Cardiac muscle cell (in vitro differentiated cells and primary cell): ENCODE measurements around the gene CCR1. TPM values are rescaled to one million over a fixed set of nuclear protein-coding genes. Genes with fewer than 3 reads are reported as not detected.
A peak's percentile ranks its signal among the peaks of the same experiment; 100 is the strongest.

ENCODE experiments used
- DNase-seq, 2 donors: peaks; one replicate each; pipeline versions ENCODE4 v3.0.0 to v3.0.0-alpha.2; 2010 to 2017; ENCODE audit warnings: low read depth in 1 of 2, low spot score in 1 of 2
- H3K27ac ChIP-seq: fragments of 200-600 bp; sonication (generic); 2 replicates; pipeline ENCODE4 v1.5.1; 2016
- H3K27me3 ChIP-seq: fragments of 200-600 bp; sonication (generic); 2 replicates; pipeline ENCODE4 v1.6.0; 2016; ENCODE audit warnings: control low read depth
- H3K36me3 ChIP-seq: fragments of 200-600 bp; sonication (generic); 2 replicates; pipeline ENCODE4 v1.5.1; 2016; ENCODE audit warnings: control low read depth
- H3K4me1 ChIP-seq: fragments of 200-600 bp; sonication (generic); 2 replicates; pipeline ENCODE4 v1.8.1; 2017; ENCODE audit warnings: low read depth, mild to moderate bottlenecking, mixed run types
- H3K4me3 ChIP-seq: fragments of 200-600 bp; sonication (generic); 2 replicates; pipeline ENCODE4 v1.5.1; 2016; ENCODE audit warnings: mild to moderate bottlenecking
- H3K9me3 ChIP-seq: fragments of 200-600 bp; sonication (generic); 2 replicates; pipeline ENCODE4 v1.5.1; 2017; ENCODE audit warnings: low read depth, mild to moderate bottlenecking, control low read depth
- CTCF ChIP-seq: IDR thresholded peaks from 2 replicates; pipeline ENCODE4 v1.5.1; 2012; ENCODE audit warnings: low read depth, mild to moderate bottlenecking, low read length
- polyA plus RNA-seq: library from polyadenylated mRNA; unstranded; fragments of >200 nt; fragmentation: Nextera tagmentation; extraction: Ambion mirVana; gene quantifications from 2 replicates; pipeline ENCODE4 v1.2.1, GENCODE V29; 2016
- total RNA-seq: library from RNA; depleted of rRNA; stranded (reverse); fragments of >200 nt; gene quantifications from 2 replicates; pipeline ENCODE4 v1.2.3, GENCODE V29; 2016

Gene CCR1
- total and polyA plus RNA-seq, 2 experiments from 2014 or later, result not detected

GRCh38 chr3:46221391-46221790, 13.3 kb upstream of the CCR1 start:
- Histone ChIP-seq H3K27ac (no peak overlapping the region), H3K4me1 (no peaks in the 10 kb centered on the region), H3K36me3 (no peaks in the 10 kb centered on the region), H3K27me3 (no peaks in the 10 kb centered on the region), H3K9me3 (no peaks in the 10 kb centered on the region), H3K4me3 (no peak overlapping the region)
- TF ChIP-seq CTCF, result no peak
- no peak for DNase-seq

GRCh38 chr3:46218196-46218709, 10.1 kb upstream of the CCR1 start:
- H3K27me3 ChIP-seq, result no peaks in the 10 kb centered on the region
- TF ChIP-seq CTCF, result no peak
- no peaks in the 10 kb centered on the region for H3K36me3 ChIP-seq
- no peaks in the 10 kb centered on the region for H3K9me3 ChIP-seq
- no peak overlapping the region for H3K4me3 ChIP-seq
- H3K27ac ChIP-seq, result no peak overlapping the region
- DNase-seq, result no peak
- no peaks in the 10 kb centered on the region for H3K4me1 ChIP-seq

GRCh38 chr3:46215810-46216414, 7.8 kb upstream of the CCR1 start:
- no peak overlapping the region for H3K27ac ChIP-seq
- no peak for TF ChIP-seq CTCF
- no peaks in the 10 kb centered on the region for H3K27me3 ChIP-seq
- no peak overlapping the region for H3K4me3 ChIP-seq
- no peaks in the 10 kb centered on the region for H3K9me3 ChIP-seq
- no peaks in the 10 kb centered on the region for H3K36me3 ChIP-seq
- H3K4me1 ChIP-seq, result no peaks in the 10 kb centered on the region
- peak in 1 of 2 donors; percentile 14 for DNase-seq

GRCh38 chr3:46214751-46215352, 6.7 kb upstream of the CCR1 start:
- peak; percentile 19 for TF ChIP-seq CTCF
- H3K36me3 ChIP-seq, result no peaks in the 10 kb centered on the region
- H3K27me3 ChIP-seq, result no peaks in the 10 kb centered on the region
- H3K4me3 ChIP-seq, result no peak overlapping the region
- no peaks in the 10 kb centered on the region for H3K4me1 ChIP-seq
- no peaks in the 10 kb centered on the region for H3K9me3 ChIP-seq
- peak in 1 of 2 donors; percentile 69 for DNase-seq
- no peak overlapping the region for H3K27ac ChIP-seq

- H3K4me3 ChIP-seq, result no peak overlapping the region
- H3K27ac ChIP-seq, result no peak overlapping the region
- no peak for DNase-seq
- no peaks in the 10 kb centered on the region for H3K27me3 ChIP-seq
- H3K4me1 ChIP-seq, result peaks cover under 1% of the 10 kb centered on the region
- H3K36me3 ChIP-seq, result no peaks in the 10 kb centered on the region
- TF ChIP-seq CTCF, result no peak
- H3K9me3 ChIP-seq, result no peaks in the 10 kb centered on the region
Observed at GRCh38 chr3:46213201-46213600, 5.1 kb upstream of the CCR1 start.
